Right atrium auricular region (tissue), 2 donors: Measurements from ENCODE around the gene ADGRF3. TPM values are rescaled to one million over a fixed set of nuclear protein-coding genes. Genes with fewer than 3 reads are reported as not detected.
"Not testable (repeated sequence)": the region's sequence is repeated elsewhere in the genome, so short reads cannot be mapped to it uniquely, and the experiment has no call there.

Source experiments
- DNase-seq: peaks from one replicate; pipeline ENCODE4 v3.0.0-alpha.2; 2019; ENCODE audit warnings: low spot score
- H3K27ac ChIP-seq, 2 donors: fragments of 200-600 bp; sonication (generic); 1 replicate in 1 of 2; 2 replicates in 1 of 2; pipeline ENCODE4 v1.5.1; 2016 to 2019
- H3K27me3 ChIP-seq, 2 donors: fragments of 200-600 bp; sonication (generic); one replicate each; pipeline versions ENCODE4 v1.5.1 to v1.6.0; 2017 to 2019
- H3K36me3 ChIP-seq: fragments of 200-600 bp; sonication (generic); one replicate; pipeline ENCODE4 v1.5.1; 2016
- H3K4me1 ChIP-seq, 2 donors: fragments of 200-600 bp; sonication (generic); one replicate each; pipeline versions ENCODE4 v1.5.1 to v1.6.0; 2017 to 2019
- H3K4me3 ChIP-seq, 2 donors: fragments of 200-600 bp; sonication (generic); 1 replicate in 1 of 2; 2 replicates in 1 of 2; pipeline ENCODE4 v1.5.1; 2017 to 2019; ENCODE audit warnings: mild to moderate bottlenecking in 1 of 2, moderate library complexity in 1 of 2
- H3K9me3 ChIP-seq, 2 donors: fragments of 200-600 bp; sonication (generic); one replicate each; pipeline ENCODE4 v1.5.1; 2019
- total RNA-seq, 2 donors: library from RNA; depleted of rRNA; stranded (reverse); fragments of >200 nt; gene quantifications; one replicate each; pipeline ENCODE4 v1.1.0, GENCODE V29; 2016
- TF ChIP-seq, protein P1 (sequence below), 2 donors: fragments of 200-600 bp; sonication (generic); IDR thresholded peaks; one replicate each; pipeline ENCODE4 v1.5.1; 2019; ENCODE audit warnings: antibody characterized with exemption in 2 of 2

Gene ADGRF3
- total RNA-seq, 2 donors from 2014 or later, result not detected

DNA sequence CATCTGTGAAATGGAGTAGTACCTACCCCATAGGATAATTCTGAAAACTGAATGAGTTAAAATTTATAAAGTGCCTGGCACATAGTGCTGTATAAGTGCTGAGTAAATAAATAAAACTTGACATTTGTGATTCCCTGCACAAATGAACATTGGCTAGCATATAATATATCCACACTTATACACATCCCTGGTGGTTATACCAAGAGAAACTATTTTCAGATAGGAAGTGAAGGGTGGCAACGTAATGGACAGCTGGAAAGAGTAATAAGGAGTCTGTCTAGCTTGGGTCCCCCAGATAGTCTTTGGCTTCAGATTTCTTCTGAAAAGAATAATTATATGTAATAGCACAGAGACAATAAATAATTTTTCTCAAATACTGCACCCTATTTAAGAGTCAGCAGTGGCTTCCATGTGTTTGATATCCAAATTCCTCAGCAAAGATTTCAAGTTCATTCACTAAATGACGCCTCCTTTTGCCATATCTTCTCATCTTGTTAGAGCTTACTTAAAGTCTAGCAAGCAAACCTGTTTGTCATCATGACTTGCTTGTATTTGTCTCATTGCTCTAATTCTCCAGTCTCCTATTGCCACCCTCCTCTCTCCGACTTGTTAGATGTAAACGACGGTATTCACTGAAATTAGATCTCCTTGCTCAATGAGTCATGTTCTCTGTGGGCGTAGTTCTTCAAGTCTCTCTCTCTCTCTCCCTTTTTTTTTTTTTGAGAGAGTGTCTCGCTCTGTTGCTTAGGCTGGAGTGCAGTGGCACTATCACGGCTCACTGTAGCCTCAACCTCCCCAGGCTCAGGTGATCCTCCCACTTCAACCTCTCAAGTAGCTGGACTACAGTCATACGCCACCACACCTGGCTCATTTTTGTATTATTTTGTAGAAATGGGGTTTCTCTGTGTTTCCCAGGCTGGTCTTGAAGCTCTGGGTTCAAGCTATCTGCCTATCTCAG lies 8.7 kb upstream of the ADGRF3 start:
- no peak for DNase-seq
- Histone ChIP-seq H3K36me3 (no peaks in the 10 kb centered on the region), H3K27ac (no peak overlapping the region), H3K4me3 (no peak overlapping the region), H3K4me1 (no peaks in the 10 kb centered on the region), H3K9me3 (no peaks in the 10 kb centered on the region), H3K27me3 (no peaks in the 10 kb centered on the region)
- TF ChIP-seq, protein P1, sequence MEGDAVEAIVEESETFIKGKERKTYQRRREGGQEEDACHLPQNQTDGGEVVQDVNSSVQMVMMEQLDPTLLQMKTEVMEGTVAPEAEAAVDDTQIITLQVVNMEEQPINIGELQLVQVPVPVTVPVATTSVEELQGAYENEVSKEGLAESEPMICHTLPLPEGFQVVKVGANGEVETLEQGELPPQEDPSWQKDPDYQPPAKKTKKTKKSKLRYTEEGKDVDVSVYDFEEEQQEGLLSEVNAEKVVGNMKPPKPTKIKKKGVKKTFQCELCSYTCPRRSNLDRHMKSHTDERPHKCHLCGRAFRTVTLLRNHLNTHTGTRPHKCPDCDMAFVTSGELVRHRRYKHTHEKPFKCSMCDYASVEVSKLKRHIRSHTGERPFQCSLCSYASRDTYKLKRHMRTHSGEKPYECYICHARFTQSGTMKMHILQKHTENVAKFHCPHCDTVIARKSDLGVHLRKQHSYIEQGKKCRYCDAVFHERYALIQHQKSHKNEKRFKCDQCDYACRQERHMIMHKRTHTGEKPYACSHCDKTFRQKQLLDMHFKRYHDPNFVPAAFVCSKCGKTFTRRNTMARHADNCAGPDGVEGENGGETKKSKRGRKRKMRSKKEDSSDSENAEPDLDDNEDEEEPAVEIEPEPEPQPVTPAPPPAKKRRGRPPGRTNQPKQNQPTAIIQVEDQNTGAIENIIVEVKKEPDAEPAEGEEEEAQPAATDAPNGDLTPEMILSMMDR (IDR thresholded peaks at IDR 0.05), result no peak

DNA sequence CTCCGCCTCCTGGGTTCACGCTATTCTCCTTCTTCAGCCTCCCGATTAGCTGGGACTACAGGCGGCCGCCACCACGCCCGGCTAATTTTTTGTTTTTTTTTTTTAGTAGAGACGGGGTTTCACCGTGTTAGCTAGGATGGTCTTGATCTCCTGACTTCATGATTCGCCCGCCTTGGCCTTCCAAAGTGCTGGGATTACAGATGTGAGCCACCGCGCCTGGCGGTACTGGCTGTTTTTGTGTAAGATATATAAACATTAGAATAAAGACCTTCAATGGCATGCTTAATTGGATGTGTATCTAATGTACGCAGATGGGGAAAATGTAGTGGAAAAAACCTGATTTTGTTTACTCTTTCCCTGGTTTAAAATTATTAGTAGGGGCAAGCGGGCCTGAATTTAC lies 7.9 kb upstream of the ADGRF3 start:
- H3K36me3 ChIP-seq, H3K4me1 ChIP-seq, H3K27ac ChIP-seq, DNase-seq, H3K9me3 ChIP-seq, H3K4me3 ChIP-seq, H3K27me3 ChIP-seq: not testable (repeated sequence)

DNA sequence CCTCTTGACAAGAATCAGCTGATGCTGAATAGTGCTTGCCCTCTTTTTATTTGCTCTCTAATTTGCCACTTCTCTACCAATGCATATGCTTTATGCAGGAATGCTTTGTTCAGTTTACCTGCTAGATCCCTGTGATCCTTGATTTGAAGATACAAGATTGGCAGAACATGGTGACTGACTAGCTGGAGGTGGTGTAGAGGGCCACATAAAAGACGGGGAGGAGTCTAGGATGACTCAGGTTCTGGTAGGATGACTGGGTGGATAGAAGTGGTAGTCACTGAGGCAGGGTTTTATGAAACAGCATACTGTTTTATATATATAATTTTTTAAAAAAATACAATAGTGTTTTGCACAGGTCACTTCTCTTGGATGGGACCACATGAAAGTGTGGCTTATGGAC lies 6.3 kb upstream of the ADGRF3 start:
- H3K36me3 ChIP-seq, result no peaks in the 10 kb centered on the region
- H3K9me3 ChIP-seq, result no peaks in the 10 kb centered on the region
- TF ChIP-seq, protein P1 (IDR thresholded peaks at IDR 0.05), result no peak
- no peak overlapping the region for H3K4me3 ChIP-seq
- H3K27ac ChIP-seq, result no peak overlapping the region
- no peak for DNase-seq
- H3K4me1 ChIP-seq, result peaks cover 0 to 9% of the 10 kb centered on the region in 2 donors
- H3K27me3 ChIP-seq, result no peaks in the 10 kb centered on the region

GRCh38 chr2:26351375-26352090 lies 4.9 kb upstream of the ADGRF3 start:
- no peak for DNase-seq
- no peak overlapping the region for H3K4me3 ChIP-seq
- TF ChIP-seq, protein P1 (IDR thresholded peaks at IDR 0.05), result no peak

DNA sequence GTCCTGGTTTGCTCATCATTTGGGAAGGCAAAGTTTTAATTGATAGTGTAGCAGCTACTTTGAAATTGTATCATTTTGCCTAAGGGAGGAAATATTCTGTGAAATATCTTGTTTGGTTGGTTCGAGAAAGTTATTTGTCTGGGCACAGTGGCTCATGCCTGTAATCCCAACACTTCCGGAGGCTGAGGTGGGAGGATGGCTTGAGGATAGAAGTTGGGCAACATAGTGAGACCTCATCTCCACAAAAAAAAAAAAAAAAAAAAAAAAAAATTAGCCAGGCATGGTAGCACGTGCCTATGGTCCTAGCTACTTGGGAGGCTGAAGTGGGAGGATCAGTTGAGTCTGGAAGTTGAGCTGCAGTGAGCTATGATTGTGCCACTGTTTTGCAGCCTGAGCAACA lies 3.1 kb upstream of the ADGRF3 start:
- Histone ChIP-seq H3K27ac (no peak overlapping the region), H3K9me3 (no peaks in the 10 kb centered on the region), H3K4me3 (no peak overlapping the region), H3K27me3 (no peaks in the 10 kb centered on the region), H3K4me1 (peaks cover 0 to 26% of the 10 kb centered on the region in 2 donors), H3K36me3 (no peaks in the 10 kb centered on the region)
- TF ChIP-seq, protein P1 (IDR thresholded peaks at IDR 0.05), result no peak
- DNase-seq, result no peak

More at GRCh38 chr2:26351375-26352090, 4.9 kb upstream of the ADGRF3 start:
- Histone ChIP-seq H3K27ac (no peak overlapping the region), H3K27me3 (no peaks in the 10 kb centered on the region), H3K4me1 (peaks cover 0 to 21% of the 10 kb centered on the region in 2 donors), H3K36me3 (no peaks in the 10 kb centered on the region), H3K9me3 (no peaks in the 10 kb centered on the region)

GRCh38 chr2:26347286-26347865 lies 787 bp upstream of the ADGRF3 start:
- no peak for DNase-seq
- H3K4me3 ChIP-seq, result peak overlapping the region in 1 of 2 donors; percentile 91
- H3K9me3 ChIP-seq, result no peaks in the 10 kb centered on the region
- no peaks in the 10 kb centered on the region for H3K27me3 ChIP-seq
- TF ChIP-seq, protein P1 (IDR thresholded peaks at IDR 0.05), result no peak
- H3K36me3 ChIP-seq, result no peaks in the 10 kb centered on the region
- H3K27ac ChIP-seq, result peak overlapping the region; percentile 92 to 95
- peaks cover 0 to 34% of the 10 kb centered on the region in 2 donors for H3K4me1 ChIP-seq
